Gastrocnemius medialis (tissue), 4 donors: ENCODE results near the gene THOC3. TPM values are rescaled to one million over a fixed set of nuclear protein-coding genes. Genes with fewer than 3 reads are reported as not detected.
"Not testable (repeated sequence)": the region's sequence is repeated elsewhere in the genome, so short reads cannot be mapped to it uniquely, and the experiment has no call there.

Experiments used
- ATAC-seq, 2 donors: fragments of 150-250 bp; one replicate each; pipeline ENCODE4 v1.9.1; 2016
- DNase-seq, 2 donors: peaks; one replicate each; pipeline ENCODE4 v3.0.0-alpha.2; 2019
- H3K27ac ChIP-seq, 4 donors: fragments of 200-600 bp; sonication (generic); 1 replicate in 1 of 4; 2 replicates in 3 of 4; pipeline ENCODE4 v1.5.1; 2016 to 2018; ENCODE audit warnings: mild to moderate bottlenecking in 2 of 4, moderate library complexity in 1 of 4
- H3K27me3 ChIP-seq, 3 donors: fragments of 200-600 bp; sonication (generic) in 2 of 3; 1 replicate in 1 of 3; 2 replicates in 2 of 3; pipeline versions ENCODE4 v1.5.1 to v1.6.0; 2016 to 2019; ENCODE audit warnings: mild to moderate bottlenecking in 1 of 3, moderate library complexity in 1 of 3
- H3K36me3 ChIP-seq, 2 donors: fragments of 200-600 bp; sonication (generic) in 1 of 2; one replicate each; pipeline ENCODE4 v1.5.1; 2017 to 2018
- H3K4me1 ChIP-seq, 2 donors: fragments of 200-600 bp; sonication (generic) in 1 of 2; one replicate each; pipeline ENCODE4 v1.5.1; 2016 to 2017; ENCODE audit warnings: mild to moderate bottlenecking in 2 of 2
- H3K4me3 ChIP-seq, 4 donors: fragments of 200-600 bp; sonication (generic) in 3 of 4; 1 replicate in 1 of 4; 2 replicates in 3 of 4; pipeline ENCODE4 v1.5.1; 2016 to 2019; ENCODE audit warnings: mild to moderate bottlenecking in 2 of 4
- H3K9me3 ChIP-seq, 3 donors: fragments of 200-600 bp; sonication (generic) in 2 of 3; 1 replicate in 1 of 3; 2 replicates in 2 of 3; pipeline ENCODE4 v1.5.1; 2016 to 2019
- POLR2A ChIP-seq, 2 donors: fragments of 450-650 bp; IDR thresholded peaks; one replicate each; pipeline ENCODE4 v1.6.1; 2017; ENCODE audit warnings: antibody characterized with exemption in 2 of 2, mild to moderate bottlenecking in 2 of 2, moderate library complexity in 2 of 2
- in situ Hi-C, 4 donors: fragments of 200-750 bp; cut with MboI; loops; one replicate each; pipeline versions ENCODE4 v1.15.0 to v1.8.0; 2017; ENCODE audit warnings: low sequenced_read_pairs in 4 of 4
- intact Hi-C: fragments of 100-400 bp; cut with DNase I; formaldehyde crosslinking; loops from one replicate; pipeline ENCODE4 v1.15.1; 2023; ENCODE audit warnings: low total_unique reads
- total RNA-seq, 4 donors: library from RNA; depleted of rRNA; stranded (reverse); fragments of >200 nt; gene quantifications; one replicate each; pipeline versions ENCODE4 v1.1.0 to v1.2.3, GENCODE V29; 2016
- TF ChIP-seq, protein P1 (sequence below), 5 experiments: fragments of 450-650 bp in 3 of 5; fragments of 200-600 bp in 2 of 5; sonication (generic) in 2 of 5; IDR thresholded peaks in 4 of 5; conservative IDR thresholded peaks in 1 of 5; 1 replicate in 4 of 5; 2 replicates in 1 of 5; pipeline ENCODE4 v1.5.1; 2016 to 2019; ENCODE audit warnings: antibody characterized with exemption in 5 of 5, mild to moderate bottlenecking in 3 of 5, moderate library complexity in 3 of 5

Gene THOC3
- total RNA-seq, 4 donors from 2014 or later = 8.6 to 16.9 (median 15.2) TPM

DNA sequence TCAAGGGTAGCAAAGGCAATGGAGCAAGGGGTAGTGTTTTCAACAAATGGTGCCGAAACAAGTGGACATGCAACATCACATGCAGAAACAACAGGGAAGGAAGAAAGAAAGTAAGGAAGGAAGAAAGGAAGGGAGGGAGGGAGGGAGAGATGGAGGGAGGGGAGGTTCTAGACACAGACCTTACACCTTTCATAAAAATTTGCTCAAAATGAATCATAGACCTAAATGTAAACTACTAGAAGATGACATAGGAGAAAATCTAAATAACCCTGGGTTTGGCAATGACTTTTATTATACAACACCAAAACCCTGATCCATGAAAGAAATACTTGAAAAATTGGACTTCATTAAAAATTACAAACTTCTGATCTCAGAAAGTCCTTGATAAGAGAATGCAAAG lies 39.4 kb downstream of the THOC3 start:
- H3K4me3 ChIP-seq, H3K36me3 ChIP-seq, DNase-seq, in situ Hi-C loops, H3K27ac ChIP-seq, ATAC-seq, H3K27me3 ChIP-seq, H3K4me1 ChIP-seq, intact Hi-C loops, H3K9me3 ChIP-seq: not testable (repeated sequence)

DNA sequence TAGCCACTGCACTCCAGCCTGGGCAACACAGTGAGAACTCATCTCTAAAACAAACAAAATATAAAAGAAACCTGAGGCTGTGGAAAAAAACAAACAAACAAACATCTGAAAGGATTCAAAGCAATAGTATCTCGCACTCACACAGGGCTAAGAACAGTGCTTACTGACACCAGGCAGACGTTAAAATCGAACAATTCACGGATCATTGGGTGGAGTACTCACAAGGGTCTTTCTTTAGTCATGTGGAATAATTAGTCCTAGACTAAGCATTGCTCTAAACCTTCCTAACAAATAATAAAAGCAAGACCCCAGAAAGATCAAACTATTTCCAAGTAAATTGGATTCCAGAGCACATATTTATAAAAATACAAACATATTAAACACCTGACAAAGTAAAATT lies 43.0 kb downstream of the THOC3 start:
- intact Hi-C loops, H3K9me3 ChIP-seq, H3K36me3 ChIP-seq, H3K4me3 ChIP-seq, H3K4me1 ChIP-seq, H3K27me3 ChIP-seq, ATAC-seq, in situ Hi-C loops, H3K27ac ChIP-seq, DNase-seq: not testable (repeated sequence)

DNA sequence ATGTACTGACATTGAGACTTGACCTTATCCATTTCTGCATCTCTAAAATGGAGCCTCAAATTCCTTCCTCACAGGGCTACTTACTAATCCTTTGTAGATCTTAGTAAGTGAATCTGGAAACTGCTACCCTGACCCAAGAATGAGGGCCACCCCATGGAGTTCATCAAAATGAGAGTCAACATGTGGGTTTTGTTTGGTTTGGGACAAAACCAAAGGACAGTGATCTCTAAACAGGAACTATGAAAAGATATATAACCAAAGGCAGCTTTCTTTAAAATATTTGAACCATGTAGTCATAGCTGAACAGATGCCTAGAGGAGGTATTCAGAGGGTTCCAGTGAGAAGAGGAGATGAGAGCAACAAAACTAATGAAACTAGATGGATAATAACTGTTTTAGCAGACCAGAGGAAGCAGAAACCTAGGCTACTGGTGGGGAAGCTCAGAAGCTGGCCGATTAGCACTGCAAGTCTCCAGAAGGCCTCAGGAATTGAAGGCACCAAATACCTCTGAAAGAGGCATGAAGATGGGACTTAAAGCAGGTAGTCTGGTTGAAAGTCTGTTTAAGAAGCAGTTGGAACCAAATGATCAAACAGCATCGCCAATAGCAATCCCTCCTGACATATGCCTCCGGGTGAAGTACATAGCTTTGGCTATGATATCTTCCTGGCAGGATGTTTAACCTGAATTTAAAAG lies 45.8 kb downstream of the THOC3 start:
- TF ChIP-seq, protein P1, sequence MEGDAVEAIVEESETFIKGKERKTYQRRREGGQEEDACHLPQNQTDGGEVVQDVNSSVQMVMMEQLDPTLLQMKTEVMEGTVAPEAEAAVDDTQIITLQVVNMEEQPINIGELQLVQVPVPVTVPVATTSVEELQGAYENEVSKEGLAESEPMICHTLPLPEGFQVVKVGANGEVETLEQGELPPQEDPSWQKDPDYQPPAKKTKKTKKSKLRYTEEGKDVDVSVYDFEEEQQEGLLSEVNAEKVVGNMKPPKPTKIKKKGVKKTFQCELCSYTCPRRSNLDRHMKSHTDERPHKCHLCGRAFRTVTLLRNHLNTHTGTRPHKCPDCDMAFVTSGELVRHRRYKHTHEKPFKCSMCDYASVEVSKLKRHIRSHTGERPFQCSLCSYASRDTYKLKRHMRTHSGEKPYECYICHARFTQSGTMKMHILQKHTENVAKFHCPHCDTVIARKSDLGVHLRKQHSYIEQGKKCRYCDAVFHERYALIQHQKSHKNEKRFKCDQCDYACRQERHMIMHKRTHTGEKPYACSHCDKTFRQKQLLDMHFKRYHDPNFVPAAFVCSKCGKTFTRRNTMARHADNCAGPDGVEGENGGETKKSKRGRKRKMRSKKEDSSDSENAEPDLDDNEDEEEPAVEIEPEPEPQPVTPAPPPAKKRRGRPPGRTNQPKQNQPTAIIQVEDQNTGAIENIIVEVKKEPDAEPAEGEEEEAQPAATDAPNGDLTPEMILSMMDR (IDR thresholded peaks at IDR 0.05 in 4 of 5, conservative IDR thresholded peaks at IDR 0.05 in 1 of 5) = no peak
- no peak for TF ChIP-seq POLR2A (IDR thresholded peaks at IDR 0.05)
- Histone ChIP-seq H3K27me3 (no peaks in the 10 kb centered on the region), H3K4me3 (no peak overlapping the region), H3K27ac (no peak overlapping the region), H3K36me3 (no peaks in the 10 kb centered on the region), H3K4me1 (no peaks in the 10 kb centered on the region), H3K9me3 (no peaks in the 10 kb centered on the region)
- intact Hi-C loops (no loop called here), in situ Hi-C loops (no loop called here)
- DNase-seq (no peak), ATAC-seq (no peak)

DNA sequence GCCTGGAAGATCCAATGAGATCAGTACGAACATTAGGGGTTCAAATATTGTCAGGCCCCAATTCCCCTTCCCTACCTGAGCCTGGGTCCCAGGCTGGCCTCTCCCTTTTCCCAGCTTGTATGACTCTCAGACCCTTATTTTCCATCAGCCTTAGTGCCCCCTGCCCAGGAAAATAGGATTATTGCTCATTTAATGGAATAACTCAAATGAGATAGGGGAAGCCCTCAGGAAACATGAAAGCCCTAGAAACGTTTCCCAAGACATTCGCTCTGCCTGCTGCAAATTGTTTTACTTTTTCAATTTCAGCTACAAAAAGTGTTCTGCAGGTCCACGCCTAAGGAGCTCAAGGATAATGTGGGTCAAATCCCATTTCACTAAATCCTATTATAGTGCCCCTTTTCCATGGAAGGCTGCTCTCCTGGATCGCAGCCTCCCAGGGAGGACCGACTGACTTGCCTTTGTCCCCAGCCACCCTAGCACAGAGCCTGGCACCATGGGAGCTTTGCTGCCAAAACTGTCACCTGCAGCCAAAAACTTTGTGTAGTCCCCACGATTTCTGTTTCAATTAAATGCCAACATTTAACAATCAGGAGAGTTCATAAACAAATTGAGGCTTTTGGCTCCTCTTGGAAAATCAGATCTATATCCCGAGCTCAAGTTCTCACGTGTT lies 46.9 kb downstream of the THOC3 start:
- DNase-seq = no peak
- intact Hi-C loops = no loop called here
- no peak overlapping the region for H3K27ac ChIP-seq
- H3K36me3 ChIP-seq = no peaks in the 10 kb centered on the region
- H3K4me3 ChIP-seq = no peak overlapping the region
- TF ChIP-seq POLR2A (IDR thresholded peaks at IDR 0.05) = no peak
- TF ChIP-seq, protein P1 (IDR thresholded peaks at IDR 0.05 in 4 of 5, conservative IDR thresholded peaks at IDR 0.05 in 1 of 5) = no peak
- in situ Hi-C loops = no loop called here
- no peak for ATAC-seq
- no peaks in the 10 kb centered on the region for H3K27me3 ChIP-seq
- no peaks in the 10 kb centered on the region for H3K9me3 ChIP-seq
- no peaks in the 10 kb centered on the region for H3K4me1 ChIP-seq

DNA sequence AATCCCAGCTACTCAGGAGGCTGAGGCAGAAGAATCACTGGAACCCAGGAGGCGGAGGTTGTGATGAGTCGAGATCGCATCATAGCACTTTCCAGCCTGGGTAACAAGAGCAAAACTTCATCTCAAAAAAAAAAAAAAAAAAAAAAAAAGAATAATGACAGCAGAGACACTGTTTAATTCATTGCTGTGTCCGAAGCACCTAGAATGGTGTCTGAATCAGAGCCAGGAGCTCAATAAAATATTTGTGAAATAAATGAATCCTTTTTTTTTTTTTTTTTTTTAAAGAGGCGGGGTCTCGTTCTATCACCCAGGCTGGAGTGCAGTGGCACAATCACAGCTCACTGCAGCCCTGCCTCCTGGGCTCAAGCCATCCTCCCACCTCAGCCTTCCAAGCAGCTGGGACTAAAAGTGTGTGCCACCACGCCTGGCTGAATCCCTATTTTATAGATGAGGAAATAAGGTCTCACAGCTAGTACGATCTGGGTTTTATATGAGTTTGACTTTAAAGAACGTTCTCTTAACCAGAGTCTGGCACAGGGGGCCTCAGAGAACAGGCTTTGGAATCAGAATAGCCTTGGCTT lies 47.8 kb downstream of the THOC3 start:
- H3K27me3 ChIP-seq = no peaks in the 10 kb centered on the region
- no peak for TF ChIP-seq POLR2A (IDR thresholded peaks at IDR 0.05)
- TF ChIP-seq, protein P1 (IDR thresholded peaks at IDR 0.05 in 4 of 5, conservative IDR thresholded peaks at IDR 0.05 in 1 of 5) = no peak
- intact Hi-C loops (no loop called here), in situ Hi-C loops (no loop called here)
- ATAC-seq (no peak), DNase-seq (no peak)
- H3K27ac ChIP-seq = no peak overlapping the region
- no peaks in the 10 kb centered on the region for H3K36me3 ChIP-seq
- H3K9me3 ChIP-seq = no peaks in the 10 kb centered on the region
- no peak overlapping the region for H3K4me3 ChIP-seq
- H3K4me1 ChIP-seq = no peaks in the 10 kb centered on the region

DNA sequence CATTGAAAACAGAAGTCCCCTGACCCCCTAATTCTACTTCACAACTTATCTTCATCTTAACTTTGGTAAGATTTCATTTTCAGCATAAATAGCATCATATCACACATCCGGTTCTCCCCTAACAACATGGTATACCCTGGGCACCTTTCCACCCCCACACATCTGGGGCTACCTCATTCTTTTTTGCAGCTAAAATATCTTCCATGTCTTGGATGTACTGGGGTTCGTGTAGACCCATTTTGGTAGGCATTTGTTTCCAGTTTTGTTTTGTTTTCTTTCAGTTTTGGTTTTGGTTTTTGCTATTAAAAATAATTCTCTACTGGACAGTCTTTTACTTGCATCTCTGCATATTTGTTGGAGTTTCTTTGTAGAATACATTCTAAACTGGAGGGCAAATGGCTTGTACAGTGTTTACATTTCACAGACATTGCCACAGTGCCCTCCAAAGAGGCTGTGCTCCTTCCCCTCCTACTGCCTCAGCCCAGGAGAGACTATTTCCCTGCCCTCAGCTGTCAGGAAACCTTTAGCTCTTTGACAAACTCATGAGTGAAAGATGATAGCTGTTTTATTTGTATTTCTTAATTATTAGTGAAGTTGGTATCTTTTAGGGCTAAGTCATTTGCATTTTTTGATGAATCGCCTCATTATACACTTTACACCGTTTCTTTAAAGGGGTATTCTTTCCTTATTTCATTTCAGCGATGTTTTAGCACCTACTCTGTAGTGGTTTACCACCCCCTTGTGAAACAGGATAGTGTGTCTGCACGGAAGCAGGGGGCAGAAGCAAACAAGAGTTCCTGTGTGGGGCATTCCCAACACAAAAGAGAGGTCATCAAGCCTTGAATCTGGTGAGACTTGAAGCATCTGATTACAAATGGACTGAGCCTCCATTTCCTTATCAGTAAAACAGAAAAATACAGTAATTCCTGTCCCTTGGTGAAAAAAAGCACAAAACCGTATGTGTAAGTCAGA lies 52.8 kb downstream of the THOC3 start:
- ATAC-seq, H3K27ac ChIP-seq, H3K4me1 ChIP-seq, intact Hi-C loops, H3K36me3 ChIP-seq, H3K4me3 ChIP-seq, DNase-seq, H3K9me3 ChIP-seq, in situ Hi-C loops, H3K27me3 ChIP-seq: not testable (repeated sequence)

DNA sequence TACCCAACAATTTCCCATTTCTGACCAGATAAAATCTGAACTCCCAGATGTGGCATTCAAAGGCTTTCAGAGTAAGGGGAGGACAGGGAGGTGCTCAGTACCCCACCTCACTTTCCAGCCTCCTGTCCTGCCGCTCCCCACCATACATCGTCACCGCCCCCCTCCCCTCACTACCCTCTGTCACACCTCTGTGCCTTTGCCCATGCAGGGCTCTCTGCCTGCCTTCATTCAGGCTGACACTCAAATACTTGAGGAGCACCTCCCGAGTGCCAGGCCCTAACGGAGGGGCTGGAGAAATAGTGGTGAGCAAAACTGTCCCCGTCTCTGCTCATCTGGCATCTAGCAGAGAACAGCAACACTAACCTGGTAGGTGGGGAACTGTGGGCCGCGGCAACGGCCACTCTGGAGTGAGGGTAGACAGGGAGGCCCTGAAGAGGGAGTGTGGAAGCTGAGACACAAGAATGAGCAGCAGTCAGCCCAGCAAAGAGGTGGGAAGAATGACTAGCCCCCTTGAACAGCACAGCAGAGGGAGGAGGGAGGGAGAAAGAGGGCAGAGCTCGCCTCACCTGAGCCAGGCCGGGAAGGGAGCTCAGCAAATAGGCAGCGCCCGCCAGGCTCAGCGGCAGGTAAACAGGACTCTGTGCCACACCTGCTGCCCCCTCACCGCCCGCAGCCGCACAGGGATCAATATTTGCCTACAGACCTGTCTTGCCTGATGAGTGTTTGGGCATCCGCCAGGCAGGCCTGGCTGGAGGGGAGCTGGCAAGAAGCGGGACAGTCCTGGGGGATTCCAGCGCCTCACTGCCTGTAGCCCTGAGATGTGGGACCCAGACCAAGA lies 54.1 kb downstream of the THOC3 start:
- H3K4me3 ChIP-seq, H3K27me3 ChIP-seq, ATAC-seq: not testable (repeated sequence)

More for the DNA sequence above, 54.1 kb downstream of the THOC3 start:
- intact Hi-C loops, H3K27ac ChIP-seq, in situ Hi-C loops, H3K4me1 ChIP-seq, H3K9me3 ChIP-seq, DNase-seq, H3K36me3 ChIP-seq: not testable (repeated sequence)
